HS-27A (cell line): ENCODE data around the gene SLC25A42.
"Not testable (repeated sequence)": the region's sequence is repeated elsewhere in the genome, so short reads cannot be mapped to it uniquely, and the experiment has no call there.

Experiments
- DNase-seq: peaks from one replicate; pipeline ENCODE4 v3.0.0-alpha.2; 2012; ENCODE audit warnings: low read depth, missing footprints

The SLC25A42 gene

DNA sequence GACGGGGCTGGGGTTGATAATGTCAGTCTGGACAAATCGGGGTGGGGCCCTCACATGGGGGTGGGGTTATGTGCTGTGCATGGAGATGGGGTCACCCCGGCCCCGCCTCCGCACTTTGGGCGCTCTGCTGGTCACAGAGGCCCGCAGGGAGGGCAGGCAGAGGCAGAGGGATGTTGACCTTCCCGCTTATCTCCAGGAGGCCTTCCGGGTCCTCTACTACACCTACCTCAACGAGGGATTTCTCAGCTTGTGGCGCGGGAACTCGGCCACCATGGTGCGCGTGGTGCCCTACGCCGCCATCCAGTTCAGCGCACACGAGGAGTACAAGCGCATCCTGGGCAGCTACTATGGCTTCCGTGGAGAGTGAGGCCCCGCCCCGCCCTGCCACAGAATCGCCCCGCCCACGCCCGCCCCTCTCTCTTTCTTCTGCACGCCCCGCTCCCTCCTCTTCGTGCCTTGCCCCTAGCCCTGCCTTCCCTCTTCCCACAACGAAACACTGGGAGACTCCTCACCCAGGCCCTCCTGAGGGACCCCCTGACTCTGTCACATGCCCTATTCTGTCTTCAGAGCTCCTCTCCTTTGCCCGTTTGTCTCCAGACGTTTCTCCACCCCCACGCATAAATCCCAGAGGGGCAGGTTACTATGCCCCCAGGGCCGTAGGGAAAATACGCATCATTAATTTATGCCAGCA, 41.7 kb downstream of the SLC25A42 start:
- no peak for DNase-seq

- no peak for DNase-seq
These were observed 42.3 kb downstream of the SLC25A42 start for GRCh38 chr19:19106056-19106551.

GRCh38 chr19:19106938-19107337, 43.1 kb downstream of the SLC25A42 start:
- DNase-seq, result not testable (repeated sequence)

DNA sequence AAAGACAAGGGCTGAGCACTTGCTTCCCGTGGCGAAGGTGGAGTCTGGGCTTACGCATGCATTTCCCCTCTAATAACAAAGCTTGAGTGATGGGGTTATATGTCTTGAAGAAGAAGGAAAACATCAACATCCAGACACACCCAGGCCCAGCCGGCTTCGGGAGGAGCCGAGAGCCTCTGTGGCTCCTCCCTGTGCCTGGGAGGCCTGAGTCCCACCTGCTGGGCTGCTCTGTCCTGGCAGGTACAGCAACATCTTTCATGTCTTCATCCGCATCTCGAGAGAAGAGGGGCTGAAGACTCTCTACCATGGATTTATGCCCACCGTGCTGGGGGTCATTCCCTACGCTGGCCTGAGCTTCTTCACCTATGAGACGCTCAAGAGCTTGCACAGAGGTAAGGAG, 43.9 kb downstream of the SLC25A42 start:
- no peak for DNase-seq

DNA sequence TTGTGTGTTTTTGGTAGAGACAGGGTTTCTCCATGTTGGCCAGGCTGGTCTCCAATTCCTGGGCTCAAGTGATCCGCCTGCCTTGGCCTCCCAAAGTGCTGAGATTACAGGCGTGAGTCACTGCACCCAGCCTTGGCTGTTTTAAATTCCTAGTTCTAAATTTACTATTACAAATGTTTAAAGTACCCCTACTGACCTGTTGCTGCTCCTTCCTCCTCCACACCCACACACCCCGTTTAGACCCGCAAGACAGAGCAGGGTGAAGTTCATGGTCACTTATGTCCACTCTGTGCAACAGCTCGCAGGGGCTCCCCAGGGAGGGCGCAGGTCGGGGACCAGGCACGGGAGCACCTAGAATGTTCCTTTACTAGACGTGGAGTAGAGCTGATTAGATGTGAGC, 45.8 kb downstream of the SLC25A42 start:
- DNase-seq, result no peak

GRCh38 chr19:19110410-19111135, 46.8 kb downstream of the SLC25A42 start:
- no peak for DNase-seq

GRCh38 chr19:19111136-19111835, 47.5 kb downstream of the SLC25A42 start:
- no peak for DNase-seq

DNA sequence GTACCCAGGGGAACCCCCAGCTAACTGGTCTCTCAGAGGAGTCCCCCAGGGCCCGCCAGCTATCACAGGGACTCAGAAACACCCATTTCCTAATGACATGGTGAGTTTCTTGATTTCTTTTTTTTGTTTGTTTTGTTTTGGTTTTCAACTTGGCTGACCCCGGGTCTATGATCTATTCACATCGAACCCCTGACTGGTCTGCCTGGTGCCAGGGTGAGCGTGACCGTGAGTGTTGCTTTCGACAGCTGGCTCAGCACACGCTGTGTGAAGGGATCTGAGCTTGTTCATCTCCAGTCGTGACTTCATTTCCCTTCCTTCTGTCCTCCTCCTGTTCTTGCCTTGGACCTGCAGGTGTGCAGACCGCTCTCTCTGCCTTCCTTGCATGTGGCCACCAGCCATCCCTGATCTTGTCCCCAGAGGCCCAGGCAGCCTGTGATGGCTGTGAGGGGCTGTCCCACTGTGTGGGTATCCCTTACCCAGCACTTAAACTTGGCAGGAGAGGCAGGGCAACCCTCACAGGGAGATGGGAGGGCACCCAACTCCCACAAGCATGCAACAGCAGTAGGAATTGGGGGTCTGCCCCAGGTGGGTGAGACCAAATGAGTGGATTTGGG, 48.3 kb downstream of the SLC25A42 start:
- DNase-seq, result no peak

DNA sequence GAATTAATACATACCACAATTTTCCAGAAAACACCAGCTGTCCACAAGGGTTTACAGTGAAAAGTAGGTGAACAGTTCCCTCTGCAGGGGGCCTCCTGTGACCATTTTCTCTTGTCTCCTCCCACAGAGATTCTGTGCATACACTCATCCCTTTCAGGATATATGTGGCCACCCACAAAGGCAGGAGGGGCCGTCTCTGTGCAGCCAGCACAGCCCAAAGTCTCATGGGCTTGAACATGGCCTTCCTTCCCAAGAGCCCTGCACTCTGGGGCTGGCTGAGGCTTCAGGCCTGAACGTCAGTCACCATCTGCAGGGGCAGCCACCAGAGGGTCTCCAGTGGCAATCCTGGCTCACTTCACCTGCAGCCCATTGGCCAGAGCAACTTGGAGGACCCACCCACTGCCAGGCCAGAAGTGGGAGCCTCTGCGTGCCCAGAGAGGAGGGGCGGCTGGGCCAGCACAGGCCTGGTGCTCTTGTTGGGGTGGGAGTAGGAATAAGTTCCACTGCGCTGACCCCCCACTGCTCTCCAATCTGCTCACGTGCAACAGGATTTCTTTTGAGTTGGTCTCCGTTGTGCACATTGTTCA, 49.3 kb downstream of the SLC25A42 start:
- no peak for DNase-seq

DNA sequence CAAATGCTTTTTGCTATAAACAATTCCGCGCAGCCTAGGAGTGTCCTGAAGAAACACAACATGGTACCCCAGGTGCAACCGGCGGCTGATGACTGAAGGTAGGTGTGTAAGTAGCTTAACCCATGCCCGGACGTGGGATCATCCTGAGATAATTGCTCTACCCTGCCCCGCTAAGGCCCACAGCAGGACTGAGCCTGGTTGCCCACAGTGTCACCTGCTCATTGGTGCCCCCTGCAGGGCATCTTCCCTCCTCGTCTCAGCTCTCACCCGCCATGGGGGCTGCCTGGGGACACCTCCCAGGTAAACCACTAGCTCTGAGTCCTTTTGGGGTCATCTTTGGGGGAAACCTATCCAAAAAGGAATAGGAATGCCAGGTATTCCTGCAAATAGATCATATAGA, 52.2 kb downstream of the SLC25A42 start:
- no peak for DNase-seq

- no peak for DNase-seq
These were observed 55.8 kb downstream of the SLC25A42 start for GRCh38 chr19:19119325-19120237.

DNA sequence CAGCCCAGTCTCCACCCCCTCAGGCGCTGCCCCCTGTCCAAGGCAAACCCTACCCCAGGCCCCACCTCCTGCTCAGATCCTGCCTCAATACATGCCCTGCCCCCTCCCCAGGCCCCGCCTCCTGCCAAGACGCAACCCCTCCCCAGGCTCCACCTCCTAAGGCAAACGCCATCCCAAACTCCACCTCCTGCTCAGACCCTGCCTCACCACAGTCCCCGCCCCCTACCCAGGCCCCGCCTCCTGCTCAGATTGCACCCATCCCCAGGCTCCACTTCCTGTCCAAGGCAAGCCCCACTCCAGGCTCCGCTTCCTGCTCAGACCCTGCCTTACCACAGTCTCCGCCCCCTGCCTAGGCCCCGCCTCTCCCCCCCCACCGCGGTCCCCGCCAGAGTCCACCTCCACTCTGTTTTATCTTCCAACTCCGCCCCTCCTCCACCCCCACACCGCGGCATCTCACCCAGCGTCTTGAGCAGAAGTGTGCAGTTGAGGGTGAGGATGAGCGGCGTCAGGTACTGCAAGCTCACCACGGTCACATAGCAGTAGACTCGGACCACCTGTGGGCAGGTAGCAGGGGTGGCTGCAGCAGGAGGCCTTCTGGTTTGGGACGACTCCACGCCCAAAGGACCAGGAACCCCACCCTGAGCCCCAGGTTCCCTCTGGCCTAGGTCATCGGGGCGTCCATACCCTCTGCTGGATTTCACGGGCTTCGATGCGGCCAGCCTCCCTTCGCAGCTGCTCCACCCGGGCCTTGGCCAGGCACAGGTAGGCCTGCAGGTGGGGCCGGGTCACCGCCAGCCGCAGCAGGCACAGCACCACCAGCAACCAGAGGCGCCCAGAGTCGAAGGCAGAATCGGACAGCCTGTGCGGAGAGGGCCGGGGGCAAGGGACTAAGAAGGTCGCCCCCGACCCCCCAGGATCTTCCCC, 56.8 kb downstream of the SLC25A42 start:
- no peak for DNase-seq

GRCh38 chr19:19121371-19121770, 57.6 kb downstream of the SLC25A42 start:
- DNase-seq, result no peak

- no peak for DNase-seq
These were observed 59.1 kb downstream of the SLC25A42 start for GRCh38 chr19:19122902-19123301.

GRCh38 chr19:19123386-19123785, 59.6 kb downstream of the SLC25A42 start:
- no peak for DNase-seq

DNA sequence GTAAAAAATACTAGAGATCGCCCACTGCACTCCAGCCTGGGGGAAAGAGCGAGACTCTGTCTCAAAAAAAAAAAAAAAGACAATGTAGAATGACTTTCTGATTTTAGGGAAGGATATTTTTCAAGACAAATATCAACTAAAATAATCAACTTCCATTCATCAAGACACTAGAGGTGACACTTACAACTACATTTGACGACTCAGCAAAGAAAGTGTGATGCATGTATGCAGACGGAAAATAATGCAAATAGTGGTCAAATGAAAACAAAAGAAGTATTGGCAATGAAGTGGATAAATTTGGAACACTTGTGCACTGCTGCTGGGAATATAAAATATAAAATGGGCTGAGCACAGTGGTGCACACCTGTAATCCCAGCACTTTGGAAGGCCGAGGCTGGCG, 62.3 kb downstream of the SLC25A42 start:
- no peak for DNase-seq

DNA sequence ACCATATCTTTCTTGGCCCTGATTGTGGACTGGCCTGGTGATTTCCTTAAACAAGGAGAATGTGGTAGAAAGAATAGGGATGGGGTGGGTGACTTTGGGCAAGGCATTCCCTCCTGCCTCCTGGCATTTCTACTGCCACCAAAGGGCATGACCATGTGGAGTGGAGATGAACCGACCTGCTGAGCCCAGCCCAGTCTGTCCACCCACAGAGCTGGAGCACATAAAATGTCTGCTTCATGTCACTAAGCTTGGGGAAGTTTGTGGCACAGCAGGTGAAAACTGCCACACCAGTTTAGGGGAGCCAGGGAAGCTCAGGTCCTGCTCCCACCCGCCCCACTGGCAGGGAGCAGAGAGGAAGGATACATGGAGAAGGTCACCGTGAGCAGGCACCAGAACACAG, 68.2 kb downstream of the SLC25A42 start:
- no peak for DNase-seq

- DNase-seq, result no peak
These were observed 69.1 kb downstream of the SLC25A42 start for GRCh38 chr19:19132912-19133311.

GRCh38 chr19:19133985-19134384, 70.2 kb downstream of the SLC25A42 start:
- DNase-seq, result no peak

DNA sequence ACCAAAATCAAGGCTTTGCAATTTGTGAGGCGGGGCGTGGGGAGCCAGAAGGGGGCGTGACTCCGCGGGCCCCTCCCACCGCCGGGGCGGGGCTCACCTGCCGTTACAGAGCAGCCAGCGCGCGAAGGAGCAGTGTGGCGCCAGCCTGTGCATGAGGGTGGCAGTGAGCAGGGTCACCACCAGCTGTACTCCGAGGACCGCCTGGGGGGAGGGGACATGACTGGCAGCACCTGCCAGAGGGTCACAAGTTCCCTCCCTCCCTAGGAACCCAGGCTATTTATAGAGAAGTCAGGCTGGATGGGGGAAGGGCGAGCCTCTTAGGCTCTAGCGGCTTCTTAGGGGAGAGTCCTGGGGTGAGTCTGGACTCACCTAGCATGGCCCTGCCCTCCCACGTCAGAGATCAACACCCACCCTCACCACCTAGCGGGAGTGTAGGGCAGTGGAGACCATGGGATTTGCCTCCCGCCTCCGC, 70.9 kb downstream of the SLC25A42 start:
- no peak for DNase-seq
